Hematopoietic multipotent progenitor cell treated with erythropoietin and hydrocortisone succinate and interleukin-3 and kit ligand, for 15 days (in vitro differentiated cells): ENCODE results near the gene USP17L18.
"Not testable (repeated sequence)": the region's sequence is repeated elsewhere in the genome, so short reads cannot be mapped to it uniquely, and the experiment has no call there.

Experiments used
- DNase-seq: peaks from one replicate; pipeline ENCODE4 v3.0.0-alpha.2; 2015; ENCODE audit warnings: low spot score

Gene USP17L18

GRCh38 chr4:9247953-9248680 is at the start of gene USP17L18:
TSS of gene USP17L18 (plus strand) at chr4:9248630. CDS start at chr4:9248630, 0 bp downstream.
- not testable (repeated sequence) for DNase-seq

- not testable (repeated sequence) for DNase-seq
Observed at GRCh38 chr4:9210357-9210756, 38.1 kb upstream of the USP17L18 start, which contains the start of gene USP17L10. TSS of gene USP17L10 (plus strand) at chr4:9210657. CDS start at chr4:9210657, 0 bp downstream.

GRCh38 chr4:9214701-9215100 is 33.7 kb upstream of the USP17L18 start:
- not testable (repeated sequence) for DNase-seq

- DNase-seq, result not testable (repeated sequence)
Observed at GRCh38 chr4:9215105-9215504, 33.3 kb upstream of the USP17L18 start, which contains the start of gene USP17L11. TSS of gene USP17L11 (plus strand) at chr4:9215405. CDS start at chr4:9215405, 0 bp downstream.

- not testable (repeated sequence) for DNase-seq
Observed at GRCh38 chr4:9219852-9220251, 28.6 kb upstream of the USP17L18 start, which contains the start of gene USP17L12. TSS of gene USP17L12 (plus strand) at chr4:9220152. CDS start at chr4:9220152, 0 bp downstream.

GRCh38 chr4:9224596-9224995 is 23.8 kb upstream of the USP17L18 start, which contains the start of gene USP17L13:
TSS of gene USP17L13 (plus strand) at chr4:9224896. CDS start at chr4:9224896, 0 bp downstream.
- DNase-seq, result not testable (repeated sequence)

- DNase-seq, result not testable (repeated sequence)
Observed at GRCh38 chr4:9230249-9230648, 18.2 kb upstream of the USP17L18 start.

- DNase-seq, result not testable (repeated sequence)
Observed at GRCh38 chr4:9234085-9234484, 14.3 kb upstream of the USP17L18 start, which contains the start of gene USP17L15. TSS of gene USP17L15 (plus strand) at chr4:9234385. CDS start at chr4:9234385, 0 bp downstream.

GRCh38 chr4:9238461-9238860 is 10.0 kb upstream of the USP17L18 start:
- DNase-seq, result not testable (repeated sequence)

- DNase-seq, result not testable (repeated sequence)
Observed at GRCh38 chr4:9243579-9243978, 4.9 kb upstream of the USP17L18 start, which contains the start of gene USP17L17. TSS of gene USP17L17 (plus strand) at chr4:9243879. CDS start at chr4:9243879, 0 bp downstream.

GRCh38 chr4:9253078-9253477 is 4.6 kb downstream of the USP17L18 start, which contains the start of gene USP17L19:
TSS of gene USP17L19 (plus strand) at chr4:9253378. CDS start at chr4:9253378, 0 bp downstream.
- not testable (repeated sequence) for DNase-seq

GRCh38 chr4:9257824-9258223 is 9.4 kb downstream of the USP17L18 start, which contains the start of gene USP17L20:
TSS of gene USP17L20 (plus strand) at chr4:9258124. CDS start at chr4:9258124, 0 bp downstream.
- DNase-seq, result not testable (repeated sequence)

- not testable (repeated sequence) for DNase-seq
Observed at GRCh38 chr4:9262572-9262971, 14.1 kb downstream of the USP17L18 start, which contains the start of gene USP17L21. TSS of gene USP17L21 (plus strand) at chr4:9262872. CDS start at chr4:9262872, 0 bp downstream.

- DNase-seq, result not testable (repeated sequence)
Observed at GRCh38 chr4:9267319-9267718, 18.9 kb downstream of the USP17L18 start, which contains the start of gene USP17L22. TSS of gene USP17L22 (plus strand) at chr4:9267619. CDS start at chr4:9267619, 0 bp downstream.

GRCh38 chr4:9271719-9272118 is 23.3 kb downstream of the USP17L18 start:
- DNase-seq, result not testable (repeated sequence)
